ENCODE measurements around the gene OSBPL10.

GRCh38 chr3:31748281-31748932 lies 232.7 kb downstream of the OSBPL10 start:
- TF ChIP-seq CTCF (IDR thresholded peaks at IDR 0.05) (no peak), POLR2A (IDR thresholded peaks at IDR 0.05) (no peak)
